NB4 (cell line): ENCODE data around the gene MLH1.

Source experiments
- DNase-seq: peaks from one replicate; pipeline ENCODE4 v3.0.0; 2010; ENCODE audit warnings: low read depth
- H3K4me3 ChIP-seq: one replicate; pipeline ENCODE4 v1.5.1; 2011; ENCODE audit warnings: mild to moderate bottlenecking, low read depth, low read length, moderate library complexity
- CTCF ChIP-seq: IDR thresholded peaks from one replicate; pipeline ENCODE4 v1.5.1; 2012; ENCODE audit warnings: low read depth, low read length
- MAX ChIP-seq: IDR thresholded peaks from 2 replicates; pipeline ENCODE4 v1.6.1; 2011; ENCODE audit warnings: low read depth, low read length
- MYC ChIP-seq: IDR thresholded peaks from 2 replicates; pipeline ENCODE4 v1.6.1; 2011; ENCODE audit warnings: low read depth, low read length
- POLR2A ChIP-seq: IDR thresholded peaks from 2 replicates; pipeline ENCODE4 v1.6.1; 2011; ENCODE audit warnings: mild to moderate bottlenecking; ENCODE audit not compliant: insufficient read length; ENCODE audit errors: extremely low read depth

MLH1 gene

DNA sequence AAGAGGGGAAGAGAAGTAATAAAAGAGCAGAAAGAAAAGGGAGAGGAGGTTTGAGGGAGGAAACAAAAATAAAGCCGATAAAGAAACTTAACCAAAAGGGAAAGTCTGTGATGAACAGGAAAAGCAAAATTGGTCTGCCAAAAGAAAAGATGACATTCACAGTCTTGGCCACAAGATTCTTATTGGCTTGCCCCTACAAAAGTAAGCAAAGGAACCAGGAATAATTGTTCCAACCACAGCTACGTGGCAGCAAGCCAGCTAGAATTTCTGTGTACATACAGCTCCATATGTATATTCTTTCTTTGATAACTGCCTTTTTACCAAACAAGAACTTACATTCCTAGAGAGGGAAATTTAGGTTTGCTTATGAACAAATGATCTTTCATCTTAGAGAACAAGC is 79.6 kb downstream of the MLH1 start:
- no peak overlapping the region for H3K4me3 ChIP-seq
- TF ChIP-seq MYC = no peak
- TF ChIP-seq MAX = no peak
- no peak for TF ChIP-seq CTCF
- no peak for TF ChIP-seq POLR2A
- no peak for DNase-seq

DNA sequence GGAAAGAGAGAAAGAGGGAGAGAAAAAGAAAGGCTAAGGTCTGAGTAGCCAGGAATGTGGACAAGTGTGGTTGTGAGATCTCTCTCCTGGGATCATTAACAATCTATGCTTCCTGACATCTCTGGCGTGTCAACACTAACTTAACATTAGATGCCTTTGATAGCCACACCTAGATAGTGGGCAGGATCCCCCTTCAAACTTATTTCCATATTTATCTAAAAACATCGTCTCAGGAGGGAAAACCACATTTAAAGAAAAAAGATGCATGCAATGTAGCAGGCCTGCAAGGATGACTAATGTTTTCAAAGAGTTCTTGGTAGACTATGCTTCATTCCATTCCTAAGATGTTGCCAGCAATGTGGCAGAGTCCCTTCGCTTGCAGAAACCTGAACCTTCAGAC is 80.9 kb downstream of the MLH1 start:
- no peak overlapping the region for H3K4me3 ChIP-seq
- no peak for DNase-seq
- TF ChIP-seq MAX = no peak
- TF ChIP-seq CTCF = no peak
- TF ChIP-seq POLR2A = no peak
- no peak for TF ChIP-seq MYC

GRCh38 chr3:37075955-37076354 is 82.6 kb downstream of the MLH1 start:
- DNase-seq = no peak
- H3K4me3 ChIP-seq = no peak overlapping the region
- TF ChIP-seq POLR2A (no peak), CTCF (no peak), MAX (no peak), MYC (no peak)

GRCh38 chr3:37082317-37082716 is 89.0 kb downstream of the MLH1 start:
- DNase-seq = no peak
- no peak overlapping the region for H3K4me3 ChIP-seq
- no peak for TF ChIP-seq MAX
- TF ChIP-seq CTCF = no peak
- TF ChIP-seq POLR2A = no peak
- no peak for TF ChIP-seq MYC

DNA sequence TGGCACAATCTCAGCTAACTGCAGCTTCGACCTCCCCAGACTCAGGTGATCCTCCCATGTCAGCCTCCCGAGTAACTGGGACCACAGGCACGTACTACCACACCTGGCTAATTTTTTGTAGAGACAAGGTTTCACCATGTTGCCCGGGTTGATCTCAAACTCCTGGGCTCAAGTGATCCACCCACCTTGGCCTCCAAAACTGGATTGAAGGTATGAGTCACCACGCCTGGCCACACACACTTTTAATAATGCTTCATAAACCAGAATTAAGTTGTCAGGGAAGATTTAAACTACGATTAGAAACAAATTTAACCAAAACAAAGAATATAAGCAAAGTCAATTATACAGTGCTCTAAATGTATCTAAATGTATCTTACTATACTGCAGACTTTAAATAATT is 93.6 kb downstream of the MLH1 start:
- TF ChIP-seq CTCF = no peak
- TF ChIP-seq POLR2A = no peak
- no peak for TF ChIP-seq MYC
- no peak for TF ChIP-seq MAX
- DNase-seq = no peak
- no peak overlapping the region for H3K4me3 ChIP-seq

DNA sequence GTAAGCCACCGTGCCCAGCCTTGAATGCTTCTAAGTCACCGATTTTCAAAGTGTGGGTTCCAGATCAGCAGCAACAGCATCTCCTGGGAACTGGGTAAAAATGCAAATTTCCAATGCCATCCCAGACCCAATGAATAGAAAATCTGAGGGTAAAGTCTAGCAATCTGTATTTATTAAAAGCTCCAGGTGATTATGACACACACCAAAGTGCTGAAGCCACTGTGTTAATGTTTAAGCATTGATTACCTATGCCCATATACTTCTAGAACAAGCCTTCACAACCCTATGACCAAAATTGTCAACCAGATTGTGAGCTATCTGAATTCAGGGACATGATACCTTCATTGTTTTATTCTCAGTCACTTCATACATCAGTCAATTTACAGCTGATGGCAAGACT is 94.6 kb downstream of the MLH1 start:
- no peak for TF ChIP-seq MAX
- TF ChIP-seq MYC = no peak
- no peak for TF ChIP-seq POLR2A
- no peak for TF ChIP-seq CTCF
- DNase-seq = no peak

More for the DNA sequence above, 94.6 kb downstream of the MLH1 start:
- H3K4me3 ChIP-seq = no peak overlapping the region
